SIG-M5 (cell line): ENCODE results near the gene INSC.

ENCODE experiments used
- DNase-seq: peaks from one replicate; lab custom pipeline; 2025; lab: John Stamatoyannopoulos, UW

Gene INSC

GRCh38 chr11:15293975-15294620 lies 179.4 kb downstream of the INSC start:
- DNase-seq, result no peak

DNA sequence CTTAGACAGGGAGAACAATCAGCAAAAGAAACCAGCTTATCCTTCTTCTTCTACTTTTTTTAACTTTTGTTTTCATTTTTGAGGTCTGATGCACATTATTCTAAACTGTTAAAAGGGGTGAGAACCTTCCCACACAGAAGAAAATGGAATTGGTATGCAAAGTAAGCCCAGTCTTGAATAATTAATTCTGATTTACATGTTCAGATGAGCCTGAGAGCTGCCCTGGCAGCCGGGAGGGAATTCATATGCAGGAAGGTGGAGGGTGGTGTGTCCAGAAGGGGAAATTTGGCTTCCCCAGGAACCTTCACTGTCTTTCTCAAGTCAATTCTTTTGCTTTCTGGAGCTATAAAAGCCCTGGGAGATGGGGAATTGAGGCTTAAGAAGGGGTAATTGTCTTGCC lies 181.0 kb downstream of the INSC start:
- DNase-seq, result no peak
